ENCODE measurements around the gene FOXJ3.

FOXJ3 gene

DNA sequence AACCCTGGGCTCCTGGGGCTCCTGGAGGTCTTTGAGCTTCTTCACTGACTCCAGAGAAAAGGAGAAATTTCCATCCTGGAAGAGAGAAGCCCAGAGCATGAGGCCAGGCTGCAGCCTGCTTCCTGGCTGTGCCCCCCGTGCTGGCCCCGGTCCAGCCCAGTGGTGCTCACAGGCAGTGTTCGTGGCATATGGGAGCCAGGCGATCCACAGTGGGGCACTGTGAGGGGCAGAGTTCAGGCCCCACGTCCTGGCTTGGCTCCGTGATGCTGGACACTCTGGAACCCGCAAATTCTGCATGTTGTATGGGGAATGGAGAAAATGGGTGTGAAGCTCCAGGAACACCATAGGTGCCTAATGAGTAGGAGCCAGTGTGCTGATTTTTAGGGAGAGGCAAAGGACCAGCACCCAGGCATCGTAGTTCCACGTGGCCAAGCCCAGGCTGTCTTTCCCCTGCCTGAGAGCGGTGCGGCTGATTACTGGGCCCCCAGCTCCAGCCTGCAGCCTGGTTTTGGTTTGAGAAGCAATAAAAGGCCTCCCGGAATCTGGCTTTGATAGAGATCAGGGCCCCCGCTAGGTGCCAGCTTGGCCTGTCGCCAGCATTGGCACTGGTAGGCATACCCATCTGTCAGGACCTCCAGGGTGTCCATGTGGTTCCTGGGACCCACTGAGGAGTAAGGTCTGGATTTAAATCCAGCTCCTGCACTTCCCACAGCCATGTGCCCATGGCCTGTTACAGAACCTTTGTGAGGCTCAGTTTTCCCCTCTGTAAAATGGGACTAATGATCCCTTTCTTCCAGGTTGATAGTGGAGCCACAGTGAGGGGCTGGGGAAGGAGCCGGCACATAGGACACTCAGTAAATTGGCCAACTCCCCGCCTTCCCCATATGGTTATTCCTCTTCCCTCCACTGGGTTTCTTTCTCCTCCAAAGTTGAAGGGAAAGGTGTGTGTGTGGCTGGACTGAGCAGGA, 171.2 kb downstream of the FOXJ3 start:
- no peak for DNase-seq

GRCh38 chr1:42163114-42163513, 171.9 kb downstream of the FOXJ3 start:
- no peak for DNase-seq

DNA sequence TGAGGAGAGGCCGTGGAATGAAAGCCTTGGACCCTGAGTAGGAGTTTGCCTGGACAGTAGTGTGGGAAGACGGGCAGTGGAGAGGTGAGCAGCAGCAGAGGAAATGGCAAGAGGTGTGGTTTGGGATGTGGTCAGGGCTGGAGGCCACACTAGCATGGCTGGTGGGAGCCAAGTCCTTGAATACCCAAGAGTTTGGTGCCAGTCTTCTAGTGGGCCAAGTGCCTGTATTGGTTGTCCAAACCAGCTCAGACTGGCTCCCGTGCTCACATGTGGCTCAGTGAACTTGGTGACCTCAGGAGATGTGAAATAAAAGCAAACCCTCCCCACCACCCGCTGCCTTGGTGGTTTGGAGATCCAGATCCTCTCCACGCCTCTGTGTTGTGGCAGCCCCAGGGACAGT, 172.9 kb downstream of the FOXJ3 start:
- DNase-seq, result no peak

GRCh38 chr1:42158189-42158588, 176.8 kb downstream of the FOXJ3 start:
- no peak for DNase-seq

DNA sequence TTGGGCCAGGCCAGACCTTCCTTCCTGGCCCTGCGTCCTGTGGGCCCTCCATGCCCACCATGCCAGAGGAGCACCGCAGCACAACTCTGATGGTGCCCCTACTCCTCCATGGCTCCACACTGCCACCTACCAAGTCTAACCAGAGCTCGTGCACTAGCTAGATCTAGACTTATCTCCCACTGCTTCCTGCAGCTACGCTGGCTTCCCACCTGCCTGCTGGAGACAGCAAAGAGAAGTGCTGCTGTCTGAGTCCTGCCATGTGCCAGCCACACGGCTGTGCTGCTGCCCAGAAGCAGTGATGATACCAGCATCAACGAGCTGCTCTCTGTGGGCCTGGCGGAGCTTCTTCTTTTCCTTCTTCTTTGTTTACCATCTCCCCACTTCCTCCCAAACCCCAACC, 177.4 kb downstream of the FOXJ3 start:
- no peak for DNase-seq

GRCh38 chr1:42155362-42155761, 179.7 kb downstream of the FOXJ3 start:
- no peak for DNase-seq

DNA sequence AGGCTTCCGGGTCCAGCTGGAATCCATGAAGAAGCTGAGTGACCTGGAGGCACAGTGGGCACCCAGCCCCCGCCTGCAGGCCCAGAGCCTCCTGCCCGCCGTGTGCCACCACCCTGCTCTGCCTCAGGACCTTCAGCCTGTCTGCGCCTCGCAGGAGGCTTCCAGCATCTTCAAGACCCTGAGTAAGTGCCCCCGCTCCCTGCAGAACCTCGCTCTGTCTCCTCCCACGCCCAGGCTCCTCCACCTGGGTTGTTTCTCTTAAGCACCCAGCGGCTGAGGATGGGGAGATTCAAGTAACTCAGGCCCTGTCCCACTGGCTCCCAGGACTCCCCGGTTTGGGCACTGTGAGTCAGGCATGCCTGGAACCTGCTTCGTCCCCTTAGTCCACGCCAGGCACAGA, 180.3 kb downstream of the FOXJ3 start:
- DNase-seq, result no peak

DNA sequence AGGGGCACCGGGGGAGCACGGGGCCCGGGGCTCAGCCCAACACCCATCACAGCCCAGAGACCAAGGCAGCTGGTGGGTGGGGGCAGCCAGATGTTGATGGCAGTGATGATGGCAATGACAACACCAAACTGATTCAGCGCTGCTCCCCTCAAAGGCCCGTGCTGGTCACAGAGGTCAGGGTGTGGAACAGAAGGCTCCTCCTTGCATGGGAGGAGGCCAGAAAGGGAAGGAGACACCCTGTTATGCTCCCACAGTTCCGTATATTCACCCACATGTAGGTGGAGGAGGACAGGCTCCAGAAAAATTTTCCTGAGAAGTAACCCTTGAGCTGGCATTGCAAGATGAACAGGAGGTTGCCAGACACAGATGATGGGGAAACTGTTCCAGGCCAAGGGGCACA, 181.4 kb downstream of the FOXJ3 start:
- DNase-seq, result no peak

DNA sequence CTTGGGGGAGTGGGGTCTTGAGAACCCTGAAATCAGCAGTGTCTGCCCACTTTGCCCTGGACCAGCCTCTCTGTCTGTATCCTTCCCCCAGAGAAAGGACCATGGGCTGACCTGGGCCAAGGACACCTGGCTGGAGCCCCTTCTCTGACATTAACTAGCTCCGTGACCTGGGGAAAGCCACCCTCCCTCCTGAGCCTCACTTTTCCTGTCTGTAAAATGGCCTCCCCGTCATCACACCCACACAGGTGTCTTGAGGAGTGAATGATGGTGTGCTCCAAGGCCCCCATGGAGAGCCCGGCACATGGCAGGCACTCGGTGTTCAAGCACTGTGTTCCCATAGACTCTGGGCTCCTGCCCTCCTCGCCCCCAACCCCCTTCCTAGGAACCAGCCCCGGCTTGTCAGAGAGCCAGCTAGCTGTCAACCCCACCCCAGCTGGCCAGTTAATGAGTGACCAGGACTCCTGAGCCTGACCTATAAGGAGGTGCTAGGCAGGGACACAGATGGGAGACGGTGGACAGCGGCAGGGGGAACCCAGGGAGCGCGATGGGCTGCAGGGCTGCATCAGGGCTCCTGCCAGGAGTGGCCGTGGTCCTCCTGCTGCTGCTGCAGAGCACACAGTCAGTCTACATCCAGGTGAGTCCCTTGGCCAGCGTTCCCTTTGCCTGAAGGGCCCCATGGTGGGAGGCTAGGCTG, 182.0 kb downstream of the FOXJ3 start, which contains the start of gene GUCA2B:
TSS of gene GUCA2B (plus strand) at position 504 of the 694 bp plus-strand sequence. CDS start at position 545, 41 bp downstream.
- no peak for DNase-seq

- no peak for DNase-seq
Measured at GRCh38 chr1:42152119-42152518, 182.9 kb downstream of the FOXJ3 start.

- no peak for DNase-seq
Measured at GRCh38 chr1:42150651-42151050, 184.4 kb downstream of the FOXJ3 start.

GRCh38 chr1:42148166-42148565, 186.9 kb downstream of the FOXJ3 start:
- no peak for DNase-seq

GRCh38 chr1:42146626-42147320, 188.3 kb downstream of the FOXJ3 start:
- peak; percentile 27 for DNase-seq

- DNase-seq, result no peak
Measured at GRCh38 chr1:42145764-42146625, 189.0 kb downstream of the FOXJ3 start.

DNA sequence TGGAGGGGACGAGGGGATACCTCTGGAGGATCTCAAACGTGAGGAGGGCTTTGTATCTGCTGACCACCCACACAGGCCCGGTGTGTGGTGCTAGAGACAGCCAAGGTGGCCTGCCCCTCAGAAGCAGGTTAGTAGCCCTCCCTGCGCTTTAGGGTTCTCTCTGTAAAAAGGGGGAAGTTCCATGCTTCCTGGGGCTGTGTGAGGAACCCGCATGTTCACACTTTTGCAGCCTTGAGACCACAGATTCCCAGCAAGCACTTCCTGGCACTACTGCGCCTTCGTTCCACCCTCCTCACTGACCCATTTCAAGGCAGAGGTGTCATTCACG, 189.7 kb downstream of the FOXJ3 start:
- no peak for DNase-seq

DNA sequence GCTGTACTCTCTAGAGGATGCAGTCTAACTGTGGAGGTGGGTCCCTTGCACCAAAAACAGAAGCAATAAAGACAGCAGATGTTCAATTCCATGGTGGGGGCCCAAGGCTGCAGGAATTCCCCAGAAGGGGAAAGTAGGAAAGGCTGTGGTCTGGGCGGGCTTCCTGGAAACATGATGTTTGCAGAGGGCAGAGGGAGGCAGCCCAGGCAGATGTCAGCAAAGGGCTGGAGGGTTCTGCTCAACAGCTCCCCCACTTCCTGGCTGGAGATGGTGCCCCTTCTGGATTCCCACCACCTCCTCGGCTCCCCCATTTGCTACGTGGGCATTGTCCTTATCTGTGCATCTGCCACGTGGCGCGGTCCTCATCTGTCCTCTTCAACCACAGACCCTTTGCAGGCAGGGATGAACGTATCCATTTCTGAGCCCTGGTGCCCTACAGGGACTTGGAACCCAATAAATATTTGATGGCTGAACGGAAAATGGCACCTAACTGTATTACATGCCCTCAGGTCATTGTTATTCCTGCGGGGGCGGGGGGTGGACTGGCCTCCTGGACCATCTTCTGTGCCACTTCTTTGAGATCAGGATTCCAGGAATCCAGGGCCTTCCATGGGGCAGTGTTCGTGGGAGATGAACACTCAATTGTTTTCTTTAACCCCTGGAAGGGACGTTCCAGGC, 190.2 kb downstream of the FOXJ3 start:
- no peak for DNase-seq

- no peak for DNase-seq
Measured at GRCh38 chr1:42143896-42144710, 190.9 kb downstream of the FOXJ3 start.

DNA sequence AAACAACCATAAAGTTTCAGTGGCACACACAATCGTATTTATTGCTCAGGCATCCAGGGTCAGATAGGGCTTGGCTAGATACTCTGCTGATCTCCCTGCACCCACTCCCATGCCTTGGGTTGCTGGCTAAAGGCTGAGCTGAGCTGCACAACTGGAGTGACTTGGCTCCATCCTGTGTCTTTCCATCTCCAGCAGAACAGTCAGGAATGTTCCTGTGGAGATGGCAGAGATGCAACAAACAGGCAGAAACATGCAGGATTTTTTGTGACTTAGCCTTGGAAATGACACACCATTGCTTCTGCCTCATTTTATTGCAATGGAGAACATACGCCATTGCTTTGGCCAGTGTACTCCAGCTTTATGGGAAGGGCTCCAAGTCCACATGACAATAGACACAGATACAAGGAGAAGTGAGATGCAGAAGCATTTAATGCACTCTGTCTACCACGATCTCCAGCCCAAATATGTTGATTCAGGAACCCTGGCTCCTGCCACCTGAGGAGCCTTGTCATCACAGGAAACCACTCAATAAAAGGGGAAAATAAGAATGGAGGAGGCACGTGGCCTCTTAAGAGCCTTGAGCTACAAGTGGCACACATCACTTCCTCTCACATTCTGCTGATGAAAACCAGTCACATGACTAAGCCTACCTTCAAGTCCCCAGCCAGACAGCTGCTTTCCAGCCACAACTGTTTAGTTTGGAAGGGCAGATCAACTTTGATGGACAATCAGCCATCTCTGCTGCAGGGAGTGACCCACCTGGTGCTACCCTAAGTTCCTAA, 191.9 kb downstream of the FOXJ3 start:
- DNase-seq, result peak; percentile 87

GRCh38 chr1:42141978-42142377, 193.1 kb downstream of the FOXJ3 start:
- no peak for DNase-seq

DNA sequence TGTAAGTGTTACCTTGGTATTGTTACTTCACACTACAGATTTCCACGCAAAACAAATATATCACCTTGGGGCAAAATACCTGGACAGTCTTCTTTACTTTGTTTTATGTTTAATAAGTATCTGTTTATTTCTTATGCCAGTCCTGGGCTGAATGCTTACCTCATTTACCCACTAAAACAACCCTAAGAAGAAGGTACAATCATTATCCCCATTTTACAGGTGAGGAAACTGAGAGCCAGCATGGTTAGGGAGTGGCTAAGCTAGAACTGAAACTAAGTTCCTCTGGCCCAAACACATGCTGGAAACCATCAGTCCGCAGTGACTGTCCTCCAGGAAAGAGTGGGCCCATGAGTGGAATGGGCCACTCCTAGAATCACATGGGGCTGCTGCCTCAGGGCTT, 194.8 kb downstream of the FOXJ3 start:
- no peak for DNase-seq
